GM21381 (cell line): ENCODE results near the gene ZNF610.
"Not testable (repeated sequence)": the region's sequence is repeated elsewhere in the genome, so short reads cannot be mapped to it uniquely, and the experiment has no call there.

ENCODE experiments used
- ATAC-seq: cut with Tn5 transposase; IDR thresholded peaks from one replicate; pipeline ENCODE4 v1.9.1; 2021; ENCODE audit warnings: mild to moderate bottlenecking, moderate library complexity; ENCODE audit not compliant: unreplicated experiment

ZNF610 gene

GRCh38 chr19:52336117-52336790, at the start of gene ZNF610:
Gene ZNF610, plus strand, starts transcription at chr19:52336243. Its CDS starts 12,930 bp downstream, at chr19:52349173.
- no peak for ATAC-seq

GRCh38 chr19:52286256-52286655, 49.8 kb upstream of the ZNF610 start:
- no peak for ATAC-seq

- ATAC-seq, result no peak
Observed at GRCh38 chr19:52291781-52292180, 44.3 kb upstream of the ZNF610 start.

- ATAC-seq, result not testable (repeated sequence)
Observed at GRCh38 chr19:52292946-52293345, 43.1 kb upstream of the ZNF610 start.

- ATAC-seq, result no peak
Observed at GRCh38 chr19:52296400-52296772, 39.7 kb upstream of the ZNF610 start.

- ATAC-seq, result peak; percentile 60
Observed at GRCh38 chr19:52296773-52297600, 39.1 kb upstream of the ZNF610 start, which contains the start of gene ZNF480. Gene ZNF480, plus strand, starts transcription at chr19:52297169. Its CDS starts 3,244 bp downstream, at chr19:52300413.

- peak; percentile 8 for ATAC-seq
Observed at GRCh38 chr19:52297601-52298364, 38.3 kb upstream of the ZNF610 start.

- ATAC-seq, result no peak
Observed at GRCh38 chr19:52307275-52307674, 28.8 kb upstream of the ZNF610 start.

- no peak for ATAC-seq
Observed at GRCh38 chr19:52322429-52322828, 13.6 kb upstream of the ZNF610 start.

- ATAC-seq, result no peak
Observed at GRCh38 chr19:52331757-52332156, 4.3 kb upstream of the ZNF610 start.

GRCh38 chr19:52335768-52336116, 301 bp upstream of the ZNF610 start:
- ATAC-seq, result no peak

GRCh38 chr19:52336791-52337381, 843 bp downstream of the ZNF610 start:
- ATAC-seq, result no peak

GRCh38 chr19:52339022-52339421, 3.0 kb downstream of the ZNF610 start:
- ATAC-seq, result not testable (repeated sequence)

- ATAC-seq, result no peak
Observed at GRCh38 chr19:52343548-52343947, 7.5 kb downstream of the ZNF610 start.

GRCh38 chr19:52345162-52345561, 9.1 kb downstream of the ZNF610 start:
- ATAC-seq, result no peak

GRCh38 chr19:52351512-52351911, 15.5 kb downstream of the ZNF610 start:
- ATAC-seq, result no peak

- ATAC-seq, result no peak
Observed at GRCh38 chr19:52366414-52366824, 30.4 kb downstream of the ZNF610 start.

GRCh38 chr19:52369559-52370340, 33.7 kb downstream of the ZNF610 start, which contains the start of gene ZNF880:
Gene ZNF880, plus strand, starts transcription at chr19:52369923. Its CDS starts 43 bp downstream, at chr19:52369966.
- ATAC-seq, result no peak

- ATAC-seq, result no peak
Observed at GRCh38 chr19:52370341-52370710, 34.3 kb downstream of the ZNF610 start.

- no peak for ATAC-seq
Observed at GRCh38 chr19:52391135-52391534, 55.1 kb downstream of the ZNF610 start.
